ENCODE measurements around the gene NME4. TPM values are rescaled to one million over a fixed set of nuclear protein-coding genes. Genes with fewer than 3 reads are reported as not detected.
A peak's percentile ranks its signal among the peaks of the same experiment; 100 is the strongest.

Gene NME4
- total RNA-seq, 1 experiment from 2014 or later: 88.2 TPM

- no peak for TF ChIP-seq CTCF (IDR thresholded peaks at IDR 0.05; ENCODE audit: unreplicated experiment)
- Mint-ChIP-seq H3K4me1 (ENCODE audit: low read depth, unreplicated experiment) (peaks cover 23% of the 10 kb centered on the region), H3K4me3 (ENCODE audit: low read depth, unreplicated experiment) (peak overlapping the region; percentile 71), H3K27ac (ENCODE audit: unreplicated experiment) (peak overlapping the region; percentile 36), H3K9me3 (ENCODE audit: low read depth, unreplicated experiment) (no peaks in the 10 kb centered on the region), H3K27me3 (ENCODE audit: unreplicated experiment) (no peaks in the 10 kb centered on the region), H3K36me3 (ENCODE audit: insufficient read depth, unreplicated experiment) (peaks cover 31% of the 10 kb centered on the region)
- intact Hi-C loops (cut with micrococcal nuclease; ENCODE audit: unreplicated experiment): no loop called here
- CTCF ChIA-PET: interaction anchor here (0.6 to 1.0 kb wide), 5 partner anchors 12 to 1489 kb away, joined by 3 to 14 read pairs (median 8); partner anchors contain the start of gene LUC7L
- BruUV-seq (replicated peaks): no TSS peak
- DNase-seq: peak; percentile 34
These were observed 45.0 kb upstream of the NME4 start for GRCh38 chr16:351804-352520.

DNA sequence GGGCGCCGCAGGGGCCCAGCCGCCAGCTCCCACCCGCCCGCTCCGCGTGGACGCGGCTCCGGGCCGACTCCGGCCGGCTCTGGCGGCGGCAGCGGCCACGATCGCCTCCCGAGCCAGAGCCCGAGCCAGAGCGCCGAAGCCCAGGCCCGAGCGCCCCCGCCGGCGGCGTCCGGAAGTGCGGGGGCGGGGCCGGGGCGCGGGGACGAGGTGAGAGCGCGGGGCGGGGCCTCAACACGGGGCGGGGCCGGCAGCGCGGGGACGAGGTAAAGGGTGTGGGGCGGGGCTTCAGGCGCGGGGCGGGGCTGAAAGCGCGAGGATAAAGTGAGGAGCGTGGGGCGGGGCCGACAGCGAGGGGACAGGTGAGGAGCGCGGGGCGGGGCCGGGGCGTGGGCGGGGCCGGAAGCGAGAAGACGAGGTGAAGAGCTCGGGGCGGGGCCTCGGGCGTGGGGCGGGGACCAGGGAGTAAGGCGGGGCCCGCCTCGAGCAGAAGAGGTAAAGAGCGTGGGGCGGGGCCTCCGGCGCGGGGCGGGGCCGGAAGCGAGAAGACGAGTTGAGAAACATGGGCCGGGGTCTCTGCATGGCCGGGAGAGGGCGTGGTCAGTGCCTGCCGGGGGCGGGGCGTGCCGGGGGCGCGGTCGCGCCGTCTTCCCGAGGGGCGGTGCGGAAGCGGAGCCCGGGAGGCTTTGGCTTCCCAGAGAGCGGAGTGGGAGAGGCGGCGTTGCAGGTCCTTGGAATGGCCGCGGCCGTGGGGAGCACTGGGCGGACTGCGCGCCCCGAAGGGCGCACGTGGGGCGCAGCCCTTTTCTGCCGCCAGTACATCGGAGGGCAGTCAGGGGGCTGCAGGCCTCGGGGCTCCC is 44.2 kb upstream of the NME4 start, which contains the start of gene AXIN1:
Gene AXIN1 (minus strand): TSS at position 177 of the 857 bp plus-strand sequence. CDS start 5,698 bp downstream, outside the sequence.
- CTCF ChIA-PET: interaction anchor here (0.5 to 1.0 kb wide), 25 partner anchors 9 to 1488 kb away, joined by 3 to 18 read pairs (median 5); partner anchors contain the start of genes FAM234A, LUC7L, MRPL28 and POLR3K
- Mint-ChIP-seq H3K27ac (ENCODE audit: unreplicated experiment) (peak within 1 kb of the TSS; percentile 36), H3K4me3 (ENCODE audit: low read depth, unreplicated experiment) (peak within 1 kb of the TSS; percentile 71), H3K4me1 (ENCODE audit: low read depth, unreplicated experiment) (peaks cover 15% of the 10 kb centered on the region), H3K27me3 (ENCODE audit: unreplicated experiment) (no peaks in the 10 kb centered on the region), H3K36me3 (ENCODE audit: insufficient read depth, unreplicated experiment) (peaks cover 27% of the 10 kb centered on the region), H3K9me3 (ENCODE audit: low read depth, unreplicated experiment) (no peaks in the 10 kb centered on the region)
- BruUV-seq (replicated peaks): no TSS peak
- intact Hi-C loops (cut with micrococcal nuclease; ENCODE audit: unreplicated experiment): no loop called here
- TF ChIP-seq CTCF (IDR thresholded peaks at IDR 0.05; ENCODE audit: unreplicated experiment): peak; percentile 71
- DNase-seq: peak; percentile 100

DNA sequence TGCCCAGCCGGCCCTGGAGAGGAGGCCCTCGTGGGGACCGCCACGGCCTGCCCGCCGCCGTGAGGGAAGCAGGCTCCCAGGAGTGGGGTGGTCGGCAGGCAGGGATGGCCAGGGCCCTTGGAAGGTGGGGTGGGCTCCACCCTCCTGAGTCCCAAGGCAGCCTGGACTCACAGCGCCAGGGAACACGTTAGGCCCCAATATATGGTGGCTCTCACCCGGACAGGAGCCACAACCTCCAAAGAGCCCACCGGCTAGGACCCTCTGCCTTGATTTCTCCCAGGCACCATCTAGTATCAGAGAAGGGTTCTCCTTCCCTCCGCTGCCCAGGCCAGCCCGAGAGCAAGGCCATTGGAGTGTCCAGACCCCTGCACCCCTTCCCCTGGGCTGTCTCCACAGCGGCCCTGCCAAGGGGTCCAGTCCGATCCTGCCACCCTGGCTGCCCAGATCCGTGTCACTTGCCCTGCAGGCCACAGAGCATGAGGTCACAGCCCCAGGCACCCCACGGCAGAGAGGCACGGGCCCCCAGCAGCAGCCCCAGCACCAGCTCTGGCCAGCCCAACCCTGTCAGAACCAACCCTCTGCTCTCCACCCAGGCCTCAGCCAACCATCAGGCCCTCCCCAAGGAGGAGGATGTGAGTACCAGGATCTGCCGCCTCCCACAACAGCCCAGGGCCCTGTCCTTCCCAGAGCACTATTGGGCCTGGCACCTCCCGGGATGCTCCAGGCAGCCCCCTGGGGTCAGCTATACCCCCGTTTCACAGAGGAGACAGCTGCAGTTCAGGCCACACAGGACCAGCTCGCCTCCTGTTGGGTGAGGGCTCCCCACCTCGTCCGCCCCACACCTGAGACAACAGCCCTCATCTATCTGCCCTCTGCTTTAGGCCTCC is 43.4 kb upstream of the NME4 start:
- Mint-ChIP-seq H3K27me3 (ENCODE audit: unreplicated experiment) (no peaks in the 10 kb centered on the region), H3K27ac (ENCODE audit: unreplicated experiment) (no peak overlapping the region), H3K4me1 (ENCODE audit: low read depth, unreplicated experiment) (peaks cover 12% of the 10 kb centered on the region), H3K9me3 (ENCODE audit: low read depth, unreplicated experiment) (no peaks in the 10 kb centered on the region), H3K4me3 (ENCODE audit: low read depth, unreplicated experiment) (peak overlapping the region; percentile 71), H3K36me3 (ENCODE audit: insufficient read depth, unreplicated experiment) (peaks cover 27% of the 10 kb centered on the region)
- CTCF ChIA-PET: interaction anchor here (0.5 to 1.0 kb wide), 21 partner anchors 8 to 300 kb away, joined by 3 to 18 read pairs (median 5); partner anchors contain the start of genes FAM234A, LUC7L, MRPL28 and POLR3K
- BruUV-seq (replicated peaks): no TSS peak
- TF ChIP-seq CTCF (IDR thresholded peaks at IDR 0.05; ENCODE audit: unreplicated experiment): no peak
- intact Hi-C loops (cut with micrococcal nuclease; ENCODE audit: unreplicated experiment): no loop called here
- no peak for DNase-seq
